ENCODE data around the gene SOCS3. TPM values are rescaled to one million over a fixed set of nuclear protein-coding genes. Genes with fewer than 3 reads are reported as not detected.

SOCS3 gene
- total and polyA plus RNA-seq, 2 experiments from 2014 or later: 13.2 to 32.9 TPM

GRCh38 chr17:78368854-78369495 is 9.1 kb upstream of the SOCS3 start (continued):
- TF ChIP-seq ZNF462 (CRISPR knock-in tag; IDR thresholded peaks at IDR 0.05) (no peak), CTCF (conservative IDR thresholded peaks at IDR 0.05; ENCODE audit: low read depth in 2 of 2) (no peak), POLR2AphosphoS5 (IDR thresholded peaks at IDR 0.05; ENCODE audit: low read depth) (no peak), EZH2 (IDR thresholded peaks at IDR 0.05; ENCODE audit: low read depth, unreplicated experiment) (no peak), EZH2phosphoT487 (IDR thresholded peaks at IDR 0.05; ENCODE audit: unreplicated experiment) (no peak), NANOG (IDR thresholded peaks at IDR 0.05; ENCODE audit: borderline replicate concordance) (no peak), CREB1 (CRISPR knock-in tag; IDR thresholded peaks at IDR 0.05; ENCODE audit: low read depth) (no peak)

GRCh38 chr17:78368348-78368747 is 8.5 kb upstream of the SOCS3 start:
- Histone ChIP-seq H3K79me2 (replicated peaks; ENCODE audit: insufficient read depth) (no peaks in the 10 kb centered on the region), H2AFZ (no peak overlapping the region), H3K27me3 (ENCODE audit: insufficient read depth) (no peaks in the 10 kb centered on the region), H3K4me3 (no peak overlapping the region), H3K9me2 (ENCODE audit: insufficient read depth) (no peaks in the 10 kb centered on the region), H3K36me3 (ENCODE audit: insufficient read depth) (no peaks in the 10 kb centered on the region), H3K27ac (ENCODE audit: low read depth) (peak overlapping the region; percentile 92), H3F3A (replicated peaks; ENCODE audit: low read depth) (peaks cover 37% of the 10 kb centered on the region), H4K20me1 (replicated peaks; ENCODE audit: insufficient read depth) (no peaks in the 10 kb centered on the region), H3K4me2 (no peak overlapping the region), H3K4me1 (ENCODE audit: insufficient read depth) (peaks cover 61% of the 10 kb centered on the region)
- Mint-ChIP-seq H3K27ac (0 out of 2 replicates have a peak overlapping the region, but pooled peaks have one; percentile 48), H3K9me3 (no peaks in the 10 kb centered on the region), H3K4me3 (no peak overlapping the region), H3K27me3 (ENCODE audit: insufficient read depth, low read depth, poor library complexity) (peaks cover 36% of the 10 kb centered on the region), H3K36me3 (ENCODE audit: low read depth) (no peaks in the 10 kb centered on the region), H3K4me1 (peaks cover 74% of the 10 kb centered on the region)
- ATAC-seq: no peak
- DNase-seq (ENCODE audit: low spot score): no peak
- TF ChIP-seq ZNF462 (CRISPR knock-in tag; IDR thresholded peaks at IDR 0.05) (no peak), NANOG (IDR thresholded peaks at IDR 0.05; ENCODE audit: borderline replicate concordance) (no peak), EZH2 (IDR thresholded peaks at IDR 0.05; ENCODE audit: low read depth, unreplicated experiment) (no peak)
